ENCODE measurements around the gene KRT85.
"Not testable (repeated sequence)": the region's sequence is repeated elsewhere in the genome, so short reads cannot be mapped to it uniquely, and the experiment has no call there.

KRT85 gene

GRCh38 chr12:52347551-52348510 is 19.4 kb downstream of the KRT85 start:
- DNase-seq (ENCODE audit: low read depth) = no peak

- DNase-seq (ENCODE audit: low read depth) = no peak
These were observed 20.3 kb downstream of the KRT85 start for GRCh38 chr12:52347016-52347415.

- DNase-seq (ENCODE audit: low read depth) = no peak
These were observed 20.7 kb downstream of the KRT85 start for GRCh38 chr12:52346593-52346992.

- DNase-seq (ENCODE audit: low read depth) = not testable (repeated sequence)
These were observed 22.2 kb downstream of the KRT85 start for GRCh38 chr12:52345041-52345440.

GRCh38 chr12:52344111-52344510 is 23.2 kb downstream of the KRT85 start:
- DNase-seq (ENCODE audit: low read depth) = no peak

- DNase-seq (ENCODE audit: low read depth) = no peak
These were observed 23.7 kb downstream of the KRT85 start for GRCh38 chr12:52343550-52343949.

GRCh38 chr12:52342781-52343490 is 24.3 kb downstream of the KRT85 start:
- DNase-seq (ENCODE audit: low read depth) = no peak

- no peak for DNase-seq (ENCODE audit: low read depth)
These were observed 26.2 kb downstream of the KRT85 start for GRCh38 chr12:52341066-52341580.

GRCh38 chr12:52338241-52338960 is 28.9 kb downstream of the KRT85 start:
- no peak for DNase-seq (ENCODE audit: low read depth)

GRCh38 chr12:52337054-52337453 is 30.2 kb downstream of the KRT85 start:
- DNase-seq (ENCODE audit: low read depth) = no peak

- no peak for DNase-seq (ENCODE audit: low read depth)
These were observed 30.6 kb downstream of the KRT85 start for GRCh38 chr12:52336641-52337040.

GRCh38 chr12:52335598-52336262 is 31.6 kb downstream of the KRT85 start:
- no peak for DNase-seq (ENCODE audit: low read depth)

- no peak for DNase-seq (ENCODE audit: low read depth)
These were observed 33.1 kb downstream of the KRT85 start for GRCh38 chr12:52334185-52334584.

- DNase-seq (ENCODE audit: low read depth) = no peak
These were observed 34.0 kb downstream of the KRT85 start for GRCh38 chr12:52333321-52333720.

GRCh38 chr12:52332381-52332780 is 34.9 kb downstream of the KRT85 start:
- no peak for DNase-seq (ENCODE audit: low read depth)

- DNase-seq (ENCODE audit: low read depth) = no peak
These were observed 35.4 kb downstream of the KRT85 start for GRCh38 chr12:52331833-52332232.

- no peak for DNase-seq (ENCODE audit: low read depth)
These were observed 36.2 kb downstream of the KRT85 start for GRCh38 chr12:52331039-52331438.

GRCh38 chr12:52327830-52328500 is 39.3 kb downstream of the KRT85 start:
- DNase-seq (ENCODE audit: low read depth) = no peak

- peak; percentile 52 for DNase-seq (ENCODE audit: low read depth)
These were observed 40.0 kb downstream of the KRT85 start for GRCh38 chr12:52327052-52327829.

GRCh38 chr12:52324153-52324444 is 43.2 kb downstream of the KRT85 start:
- DNase-seq (ENCODE audit: low read depth) = no peak

Data from stimulated activated CD8-positive, alpha-beta memory T cell treated with anti-CD3 and anti-CD28 coated beads, Interleukin-7, amount 100 ng/mL, for 24 hours (primary cell).